ENCODE results near the gene LRRC4B.
"Not testable (repeated sequence)": the region's sequence is repeated elsewhere in the genome, so short reads cannot be mapped to it uniquely, and the experiment has no call there.

Gene LRRC4B

DNA sequence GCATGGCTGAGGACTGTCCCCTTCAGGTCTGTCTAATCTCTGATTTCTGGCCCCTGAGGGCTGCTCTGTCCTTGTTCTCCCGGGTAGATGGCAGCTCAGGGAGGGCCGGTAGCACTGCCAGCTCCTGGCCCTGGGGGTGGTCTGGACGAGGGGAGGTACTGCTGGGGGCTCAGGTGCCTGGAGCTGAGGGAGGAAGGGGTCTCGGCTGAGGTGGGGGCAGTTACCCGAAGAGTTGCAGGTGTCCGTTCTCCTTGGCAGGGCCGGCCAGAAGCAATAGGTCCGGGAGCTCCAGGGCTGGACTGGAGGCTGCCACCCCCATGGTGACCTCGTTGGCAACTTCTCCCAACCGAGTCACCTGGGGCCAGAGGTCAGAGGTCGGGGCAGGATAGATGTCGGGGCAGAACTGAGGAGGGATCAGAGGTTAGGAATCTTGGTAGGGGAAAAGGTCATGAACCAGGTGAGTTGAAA lies 93.1 kb downstream of the LRRC4B start:
- no peak for TF ChIP-seq CTCF (IDR thresholded peaks at IDR 0.05; ENCODE audit: control extremely low read depth, extremely low read depth, low read depth, missing control alignments)
- ChIA-PET CTCF (interaction anchor here (1.0 to 2.9 kb wide), 4 partner anchors 9 to 118 kb away, joined by 3 to 23 read pairs (median 4); no protein-coding TSS in a partner anchor), POLR2A (no interaction called here)
- no peak for DNase-seq (ENCODE audit: extremely low spot score)

DNA sequence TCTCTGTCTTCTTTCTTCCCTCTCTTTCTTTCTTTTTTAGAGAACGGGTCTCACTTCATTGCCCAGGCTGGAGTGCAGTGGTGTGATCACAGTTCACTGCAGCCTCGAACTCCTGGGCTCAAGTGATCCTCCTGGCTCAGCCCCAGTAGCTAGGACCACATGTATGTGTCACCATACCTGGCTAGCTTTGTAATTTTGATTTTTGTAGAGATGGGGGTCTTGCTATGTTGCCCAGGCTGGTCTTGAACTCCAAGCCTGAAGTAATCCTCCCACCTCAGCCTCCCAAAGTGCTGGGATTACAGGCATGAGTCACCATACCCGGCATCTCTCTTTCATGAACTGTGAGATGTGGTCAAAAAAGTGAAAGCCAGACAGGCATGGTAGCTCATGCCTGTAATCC lies 94.9 kb downstream of the LRRC4B start:
- POLR2A ChIA-PET; DNase-seq (ENCODE audit: extremely low spot score): not testable (repeated sequence)
- CTCF ChIA-PET: interaction anchor here (1.8 to 2.9 kb wide), 2 partner anchors 12 to 105 kb away, joined by 9 to 23 read pairs; no protein-coding TSS in a partner anchor

- no peak for TF ChIP-seq CTCF (IDR thresholded peaks at IDR 0.05; ENCODE audit: control extremely low read depth, extremely low read depth, low read depth, missing control alignments)
- ChIA-PET CTCF (no interaction called here), POLR2A (interaction anchor here (0.6 kb wide), 1 partner anchor 54 kb away, joined by 5 read pairs; no protein-coding TSS in a partner anchor)
- DNase-seq (ENCODE audit: extremely low spot score): no peak
Measured at GRCh38 chr19:50468818-50469217, 99.4 kb downstream of the LRRC4B start.

GRCh38 chr19:50467566-50467965 lies 100.7 kb downstream of the LRRC4B start:
- no peak for TF ChIP-seq CTCF (IDR thresholded peaks at IDR 0.05; ENCODE audit: control extremely low read depth, extremely low read depth, low read depth, missing control alignments)
- ChIA-PET CTCF (no interaction called here), POLR2A (no interaction called here)
- no peak for DNase-seq (ENCODE audit: extremely low spot score)

Data from GM10248 (cell line).